ENCODE results near the gene TUBA8.
"Not testable (repeated sequence)": the region's sequence is repeated elsewhere in the genome, so short reads cannot be mapped to it uniquely, and the experiment has no call there.

TUBA8 gene

DNA sequence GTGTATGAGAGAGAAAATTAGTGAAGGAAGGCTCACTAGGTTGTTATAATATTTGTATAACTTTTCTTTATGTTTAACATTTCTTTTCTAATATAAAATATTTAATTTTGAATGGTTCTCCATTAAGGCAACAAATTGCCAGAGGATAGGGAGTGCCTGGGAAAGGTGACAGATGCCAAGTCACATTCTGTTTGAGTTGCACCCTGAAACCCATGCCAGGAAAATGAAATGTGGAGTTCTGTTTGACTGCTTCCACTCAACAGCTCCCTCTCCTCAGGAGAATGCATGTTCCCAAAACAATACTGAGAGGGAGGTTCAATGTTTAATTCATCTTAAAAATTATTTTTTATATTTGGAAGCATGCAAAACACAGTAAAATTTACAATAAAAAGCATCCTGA, 33.5 kb downstream of the TUBA8 start:
- FAIRE-seq (no peak), DNase-seq (ENCODE audit: insufficient read length, low spot score) (no peak)
- TF ChIP-seq, protein P1, sequence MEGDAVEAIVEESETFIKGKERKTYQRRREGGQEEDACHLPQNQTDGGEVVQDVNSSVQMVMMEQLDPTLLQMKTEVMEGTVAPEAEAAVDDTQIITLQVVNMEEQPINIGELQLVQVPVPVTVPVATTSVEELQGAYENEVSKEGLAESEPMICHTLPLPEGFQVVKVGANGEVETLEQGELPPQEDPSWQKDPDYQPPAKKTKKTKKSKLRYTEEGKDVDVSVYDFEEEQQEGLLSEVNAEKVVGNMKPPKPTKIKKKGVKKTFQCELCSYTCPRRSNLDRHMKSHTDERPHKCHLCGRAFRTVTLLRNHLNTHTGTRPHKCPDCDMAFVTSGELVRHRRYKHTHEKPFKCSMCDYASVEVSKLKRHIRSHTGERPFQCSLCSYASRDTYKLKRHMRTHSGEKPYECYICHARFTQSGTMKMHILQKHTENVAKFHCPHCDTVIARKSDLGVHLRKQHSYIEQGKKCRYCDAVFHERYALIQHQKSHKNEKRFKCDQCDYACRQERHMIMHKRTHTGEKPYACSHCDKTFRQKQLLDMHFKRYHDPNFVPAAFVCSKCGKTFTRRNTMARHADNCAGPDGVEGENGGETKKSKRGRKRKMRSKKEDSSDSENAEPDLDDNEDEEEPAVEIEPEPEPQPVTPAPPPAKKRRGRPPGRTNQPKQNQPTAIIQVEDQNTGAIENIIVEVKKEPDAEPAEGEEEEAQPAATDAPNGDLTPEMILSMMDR (IDR thresholded peaks at IDR 0.05; ENCODE audit: insufficient read depth, missing control alignments) = no peak

GRCh38 chr22:18145676-18146388, 35.2 kb downstream of the TUBA8 start:
- FAIRE-seq (no peak), DNase-seq (ENCODE audit: insufficient read length, low spot score) (no peak)
- TF ChIP-seq, protein P1 (IDR thresholded peaks at IDR 0.05; ENCODE audit: insufficient read depth, missing control alignments) = no peak

GRCh38 chr22:18146389-18146753, 35.8 kb downstream of the TUBA8 start:
- DNase-seq (ENCODE audit: insufficient read length, low spot score) (no peak), FAIRE-seq (no peak)
- TF ChIP-seq, protein P1 (IDR thresholded peaks at IDR 0.05; ENCODE audit: insufficient read depth, missing control alignments) = no peak

DNA sequence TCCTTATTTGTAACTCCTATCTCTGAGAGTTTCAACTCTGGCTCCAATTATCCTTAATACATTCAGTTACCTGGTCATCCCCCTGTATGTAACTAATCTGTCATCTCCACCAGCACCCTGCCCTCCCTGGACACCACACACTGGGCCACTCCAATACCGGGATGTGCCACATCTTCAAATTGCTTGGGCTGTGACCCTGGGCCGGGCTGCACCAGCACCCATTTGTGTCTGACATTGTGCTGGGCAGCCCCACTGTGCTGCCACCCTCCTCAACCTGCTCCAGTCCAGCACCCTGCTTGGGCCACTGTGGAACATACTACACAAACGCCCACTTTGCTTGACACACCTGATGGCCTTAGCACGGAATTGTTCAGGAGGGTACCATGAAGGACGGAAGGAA, 37.2 kb downstream of the TUBA8 start:
- TF ChIP-seq, protein P1 (IDR thresholded peaks at IDR 0.05; ENCODE audit: insufficient read depth, missing control alignments) = no peak
- no peak for FAIRE-seq
- no peak for DNase-seq (ENCODE audit: insufficient read length, low spot score)

DNA sequence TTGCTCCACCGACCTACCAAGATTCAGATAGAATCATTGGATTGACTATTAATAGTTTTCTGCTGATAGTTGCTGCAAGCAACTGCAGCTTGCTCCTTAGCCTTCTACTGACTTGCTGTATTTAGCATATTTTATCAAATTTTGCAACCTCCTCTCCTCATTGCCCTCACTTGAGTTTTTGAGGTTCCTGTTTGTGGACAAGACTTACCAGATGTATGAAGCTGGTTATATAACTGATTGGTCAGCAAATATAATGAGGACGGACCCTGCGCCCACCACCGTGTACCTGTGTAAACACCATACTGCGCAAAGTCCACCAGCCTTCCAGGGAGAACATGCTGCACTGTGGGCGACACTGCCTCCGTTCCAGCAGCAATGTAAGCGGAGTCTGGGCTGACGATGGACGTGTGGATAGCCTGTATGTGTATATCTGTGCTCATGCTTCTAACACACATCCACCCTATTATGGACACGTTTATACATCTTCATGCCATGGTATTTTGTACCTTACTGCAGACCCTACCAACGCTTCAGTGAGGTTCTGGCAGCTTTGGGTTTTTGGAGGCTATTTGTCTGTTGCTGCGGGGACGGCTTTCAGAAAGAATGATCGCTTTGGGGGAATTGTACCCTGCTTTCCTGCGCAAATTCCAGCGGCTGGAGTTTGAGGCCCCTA, 37.8 kb downstream of the TUBA8 start:
- TF ChIP-seq, protein P1 (IDR thresholded peaks at IDR 0.05; ENCODE audit: insufficient read depth, missing control alignments) = no peak
- FAIRE-seq (no peak), DNase-seq (ENCODE audit: insufficient read length, low spot score) (no peak)

GRCh38 chr22:18152519-18152918, 41.9 kb downstream of the TUBA8 start:
- TF ChIP-seq, protein P1 (IDR thresholded peaks at IDR 0.05; ENCODE audit: insufficient read depth, missing control alignments) = no peak
- FAIRE-seq (no peak), DNase-seq (ENCODE audit: insufficient read length, low spot score) (no peak)

- TF ChIP-seq, protein P1 (IDR thresholded peaks at IDR 0.05; ENCODE audit: insufficient read depth, missing control alignments) = no peak
- FAIRE-seq (no peak), DNase-seq (ENCODE audit: insufficient read length, low spot score) (no peak)
Observed at GRCh38 chr22:18154821-18155390, 44.3 kb downstream of the TUBA8 start.

DNA sequence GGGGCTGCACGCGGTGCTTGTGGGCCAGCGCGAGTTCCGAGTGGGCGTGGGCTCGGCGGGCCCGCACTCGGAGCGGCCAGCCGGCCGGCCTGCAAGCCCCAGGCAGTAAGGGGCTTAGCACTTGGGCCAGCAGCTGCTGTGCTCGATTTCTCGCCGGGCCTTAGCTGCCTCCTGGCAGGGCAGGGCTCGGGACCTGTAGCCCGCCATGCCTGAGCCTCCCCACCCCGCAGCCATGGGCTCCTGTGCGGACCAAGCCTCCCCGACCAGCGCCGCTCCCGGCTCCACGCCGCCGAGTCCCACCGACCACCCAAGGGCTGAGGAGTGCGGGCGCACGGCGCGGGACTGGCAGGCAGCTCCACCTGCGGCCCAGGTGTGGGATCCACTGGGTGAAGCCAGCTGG, 44.9 kb downstream of the TUBA8 start:
- FAIRE-seq; DNase-seq (ENCODE audit: insufficient read length, low spot score): not testable (repeated sequence)
